ENCODE results near the gene THBS4.

Gene THBS4

GRCh38 chr5:80034962-80035821 is at the start of gene THBS4:
Gene THBS4 (plus strand): TSS chr5:80035348. CDS start chr5:80035538, 190 bp downstream.
- DNase-seq = no peak

- no peak for DNase-seq
Observed at GRCh38 chr5:79986260-79986659, 48.9 kb upstream of the THBS4 start.

- no peak for DNase-seq
Observed at GRCh38 chr5:79990205-79990597, 44.9 kb upstream of the THBS4 start.

- DNase-seq = peak; percentile 70
Observed at GRCh38 chr5:79990598-79991507, 44.3 kb upstream of the THBS4 start, which contains the start of gene MTX3. Gene MTX3 (minus strand): TSS chr5:79991262. CDS start chr5:79991238, 24 bp downstream.

GRCh38 chr5:79992891-79993657 is 42.1 kb upstream of the THBS4 start:
- no peak for DNase-seq

GRCh38 chr5:79999722-80000121 is 35.4 kb upstream of the THBS4 start:
- no peak for DNase-seq

- no peak for DNase-seq
Observed at GRCh38 chr5:80002677-80003076, 32.5 kb upstream of the THBS4 start.

GRCh38 chr5:80008995-80009765 is 26.0 kb upstream of the THBS4 start:
- no peak for DNase-seq

GRCh38 chr5:80010754-80011392 is 24.3 kb upstream of the THBS4 start:
- no peak for DNase-seq

- DNase-seq = no peak
Observed at GRCh38 chr5:80025069-80025468, 10.1 kb upstream of the THBS4 start.

- DNase-seq = no peak
Observed at GRCh38 chr5:80026841-80027240, 8.3 kb upstream of the THBS4 start.

- DNase-seq = no peak
Observed at GRCh38 chr5:80031109-80031508, 4.0 kb upstream of the THBS4 start.

- DNase-seq = no peak
Observed at GRCh38 chr5:80033513-80033912, 1.6 kb upstream of the THBS4 start.

- no peak for DNase-seq
Observed at GRCh38 chr5:80034559-80034958, 589 bp upstream of the THBS4 start.

GRCh38 chr5:80035839-80036238 is 691 bp downstream of the THBS4 start:
- DNase-seq = no peak

GRCh38 chr5:80036615-80037014 is 1.5 kb downstream of the THBS4 start:
- no peak for DNase-seq

GRCh38 chr5:80037366-80037765 is 2.2 kb downstream of the THBS4 start:
- DNase-seq = no peak

- DNase-seq = no peak
Observed at GRCh38 chr5:80039650-80040049, 4.5 kb downstream of the THBS4 start.

- DNase-seq = no peak
Observed at GRCh38 chr5:80041527-80041926, 6.4 kb downstream of the THBS4 start.

GRCh38 chr5:80042330-80042729 is 7.2 kb downstream of the THBS4 start:
- DNase-seq = no peak

GRCh38 chr5:80043187-80043586 is 8.0 kb downstream of the THBS4 start:
- no peak for DNase-seq

All from NCI-H1092 treated with DMSO at 0.1 percent for 48 hours (cell line).